Astrocyte of the cerebellum (primary cell): ENCODE results near the gene UBE2M.

Experiments used
- DNase-seq: peaks from one replicate; pipeline ENCODE4 v3.0.0-alpha.2; 2011; ENCODE audit warnings: low read depth
- H3K4me3 ChIP-seq: 2 replicates; pipeline ENCODE4 v1.5.1; 2011; ENCODE audit warnings: mild to moderate bottlenecking, low read depth, low read length, moderate library complexity
- CTCF ChIP-seq: IDR thresholded peaks from 2 replicates; pipeline ENCODE4 v1.5.1; 2012; ENCODE audit warnings: low read length, low read depth, moderate library complexity, mild to moderate bottlenecking; ENCODE audit errors: missing control alignments
- in situ Hi-C: cut with HindIII; loops from 2 replicates; pipeline ENCODE4 v1.10.0; 2017; ENCODE audit warnings: low sequenced_read_pairs

Gene UBE2M

GRCh38 chr19:58548859-58549663, 9.3 kb downstream of the UBE2M start:
- H3K4me3 ChIP-seq: no peak overlapping the region
- in situ Hi-C loops: no loop called here
- no peak for DNase-seq

GRCh38 chr19:58547323-58548312, 10.8 kb downstream of the UBE2M start:
- no peak for TF ChIP-seq CTCF
- no peak for DNase-seq
- H3K4me3 ChIP-seq: no peak overlapping the region
- in situ Hi-C loops: no loop called here

More at GRCh38 chr19:58548859-58549663, 9.3 kb downstream of the UBE2M start:
- TF ChIP-seq CTCF: no peak

- in situ Hi-C loops: no loop called here
- TF ChIP-seq CTCF: no peak
Observed at GRCh38 chr19:58546019-58546530, 12.3 kb downstream of the UBE2M start.

GRCh38 chr19:58545286-58546018, 13.0 kb downstream of the UBE2M start:
- TF ChIP-seq CTCF: no peak
- H3K4me3 ChIP-seq: peak overlapping the region; percentile 77
- in situ Hi-C loops: no loop called here
- DNase-seq: no peak

More at GRCh38 chr19:58546019-58546530, 12.3 kb downstream of the UBE2M start:
- peak overlapping the region; percentile 77 for H3K4me3 ChIP-seq
- no peak for DNase-seq

GRCh38 chr19:58544591-58545285, 13.7 kb downstream of the UBE2M start:
- TF ChIP-seq CTCF: no peak
- H3K4me3 ChIP-seq: peak overlapping the region; percentile 77
- no peak for DNase-seq
- in situ Hi-C loops: no loop called here
